CD1c-positive myeloid dendritic cell (primary cell): ENCODE data around the gene FCN3.
"Not testable (repeated sequence)": the region's sequence is repeated elsewhere in the genome, so short reads cannot be mapped to it uniquely, and the experiment has no call there.

Experiments used
- DNase-seq: peaks from one replicate; pipeline ENCODE4 v3.0.0-alpha.2; 2016; ENCODE audit errors: extremely low spot score

FCN3 gene

DNA sequence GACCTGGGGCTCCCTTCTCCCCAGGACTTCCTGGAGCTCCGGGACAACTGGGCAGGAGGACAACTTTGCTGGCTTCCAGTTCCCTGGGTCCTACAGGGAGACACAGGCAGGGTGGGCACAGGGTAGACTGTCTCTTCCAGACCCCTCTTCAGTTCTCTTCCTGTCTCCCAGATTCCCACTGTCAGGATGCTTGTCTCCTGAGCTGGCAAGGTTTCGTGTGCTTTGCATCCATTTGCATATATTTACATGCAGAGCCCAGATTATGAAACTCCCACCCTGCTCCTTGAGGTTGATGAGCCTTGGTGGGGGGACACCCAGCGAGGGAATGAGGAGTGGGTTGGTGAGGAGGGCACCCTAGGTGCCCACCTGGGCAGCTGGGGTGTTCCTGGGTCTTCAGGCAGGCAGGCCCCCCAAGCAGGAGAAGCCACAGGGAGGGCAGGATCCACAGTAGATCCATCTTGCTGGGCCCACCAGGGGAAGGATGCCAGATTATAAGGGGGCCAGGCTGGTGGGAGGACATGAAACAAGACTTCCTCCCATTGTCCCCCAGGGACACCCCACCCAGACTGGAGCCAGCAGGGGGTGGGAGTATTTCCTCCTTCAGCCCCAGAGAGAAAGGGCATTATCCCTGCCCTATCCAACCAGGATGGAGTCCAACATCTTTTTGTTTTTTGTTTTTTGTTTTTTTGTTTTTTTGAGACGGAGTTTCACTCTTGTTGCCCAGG, at the start of gene FCN3:
FCN3 (minus strand) TSS at position 463 of the 725 bp plus-strand sequence; CDS start at position 457, 6 bp downstream.
- DNase-seq, result no peak

- no peak for DNase-seq
These were observed 49.1 kb upstream of the FCN3 start for GRCh38 chr1:27423709-27424108.

GRCh38 chr1:27418326-27419185, 43.9 kb upstream of the FCN3 start:
- DNase-seq, result no peak

DNA sequence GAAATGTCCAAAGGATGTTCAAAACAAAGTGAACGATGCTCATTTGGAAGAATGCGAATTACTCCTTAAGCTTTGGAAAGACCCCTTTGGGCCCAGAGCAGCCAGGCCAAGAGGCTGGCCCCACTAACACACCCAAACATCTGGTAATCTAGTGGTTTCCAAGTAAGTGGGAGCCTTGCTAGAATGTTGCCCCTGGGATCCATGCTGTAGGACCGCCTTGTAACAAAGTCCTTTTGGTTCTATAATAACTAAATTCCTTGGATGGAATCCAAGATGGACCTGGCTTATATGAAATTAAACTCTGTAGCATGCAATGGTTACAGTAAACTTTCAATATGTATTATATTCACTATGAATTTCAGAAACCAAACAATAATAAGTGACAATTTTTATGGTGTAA, 43.1 kb upstream of the FCN3 start:
- DNase-seq, result no peak

GRCh38 chr1:27416387-27417111, 41.9 kb upstream of the FCN3 start:
- peak; percentile 63 for DNase-seq

GRCh38 chr1:27414091-27414490, 39.5 kb upstream of the FCN3 start:
- DNase-seq, result no peak

DNA sequence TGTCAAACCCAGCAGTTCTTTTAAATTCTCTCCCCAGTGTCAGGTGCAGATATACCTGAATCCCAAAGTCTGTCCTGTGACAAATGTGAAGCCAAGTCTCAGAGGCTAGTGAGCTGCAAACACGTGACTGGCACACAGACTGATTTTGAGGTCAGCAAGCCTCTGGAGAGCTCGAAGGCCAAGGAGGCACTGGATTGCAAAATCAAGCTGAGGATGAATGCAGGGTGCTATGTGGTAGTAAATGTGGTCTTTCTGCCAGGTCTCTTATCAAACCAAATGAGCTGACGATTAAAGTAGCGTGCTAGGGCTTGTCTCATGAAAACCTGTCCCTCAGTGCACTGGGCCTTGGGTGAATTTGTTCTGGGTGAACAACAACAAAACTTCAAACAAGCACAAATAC, 38.4 kb upstream of the FCN3 start:
- DNase-seq, result no peak

GRCh38 chr1:27412502-27412901, 37.9 kb upstream of the FCN3 start:
- DNase-seq, result no peak

- DNase-seq, result no peak
These were observed 36.1 kb upstream of the FCN3 start for GRCh38 chr1:27410709-27411108.

DNA sequence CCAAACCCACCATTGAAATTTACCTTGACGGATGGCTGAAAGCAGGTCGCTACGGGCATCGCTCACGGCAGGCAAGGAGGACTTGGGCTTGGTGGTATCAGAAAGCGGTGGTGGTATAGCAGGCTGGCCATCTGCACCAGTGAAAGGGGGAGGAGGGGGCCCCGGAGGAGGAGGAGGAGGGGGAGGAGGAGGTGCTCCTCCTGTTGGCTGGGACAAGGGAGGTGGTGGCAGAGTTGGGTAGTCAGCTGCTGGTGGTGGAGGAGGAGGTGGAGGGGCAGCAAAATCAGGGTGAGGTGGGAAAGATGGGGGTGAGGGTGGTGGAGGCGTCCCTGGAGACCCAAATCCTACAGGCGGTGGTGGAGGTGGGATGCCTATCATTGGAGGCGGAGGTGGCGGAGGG, 35.0 kb upstream of the FCN3 start:
- no peak for DNase-seq

- DNase-seq, result no peak
These were observed 33.5 kb upstream of the FCN3 start for GRCh38 chr1:27408151-27408550.

GRCh38 chr1:27406791-27407190, 32.2 kb upstream of the FCN3 start:
- not testable (repeated sequence) for DNase-seq

- no peak for DNase-seq
These were observed 31.7 kb upstream of the FCN3 start for GRCh38 chr1:27406362-27406680.

DNA sequence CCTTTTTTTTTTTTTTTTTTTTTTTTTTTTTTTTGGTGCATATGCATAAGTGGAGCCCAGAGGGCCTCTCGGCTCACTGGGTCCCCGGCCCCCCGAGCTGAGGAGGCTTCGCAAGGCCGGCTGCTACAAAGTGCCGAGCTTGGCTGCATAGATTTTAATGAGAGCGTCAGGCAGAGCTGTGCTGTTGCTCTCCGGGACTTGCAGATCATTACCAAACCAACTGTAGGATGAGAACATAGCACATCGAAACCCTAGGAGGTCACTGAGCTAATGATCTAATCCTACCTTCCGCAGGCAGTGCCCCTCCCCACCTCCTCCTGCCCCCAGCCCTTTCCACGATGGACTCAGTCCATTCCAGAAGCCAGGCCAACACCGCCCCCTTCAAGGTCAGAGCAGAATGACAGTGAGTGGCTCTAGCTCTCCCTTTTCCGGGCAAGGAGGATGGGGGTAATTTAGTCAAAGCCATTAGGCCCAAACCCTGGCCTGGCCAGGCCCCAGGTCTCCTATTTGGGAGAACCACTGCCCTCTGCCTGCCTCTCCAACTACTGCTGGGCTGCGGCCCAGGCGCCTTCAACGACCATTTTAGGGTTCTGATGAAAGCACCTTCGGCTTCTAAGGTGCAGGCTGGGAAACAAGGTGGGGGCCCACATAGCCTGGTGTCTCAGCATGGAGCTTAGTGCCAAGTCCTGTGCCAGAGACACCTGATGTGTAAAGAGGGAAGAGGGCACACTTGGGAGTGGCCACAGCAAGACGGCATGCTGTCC, 31.2 kb upstream of the FCN3 start:
- DNase-seq, result not testable (repeated sequence)

- DNase-seq, result no peak
These were observed 30.4 kb upstream of the FCN3 start for GRCh38 chr1:27405074-27405473.

GRCh38 chr1:27403931-27404330, 29.3 kb upstream of the FCN3 start:
- DNase-seq, result no peak

- DNase-seq, result peak; percentile 50
These were observed 28.6 kb upstream of the FCN3 start for GRCh38 chr1:27403065-27403726.

GRCh38 chr1:27402349-27402754, 27.7 kb upstream of the FCN3 start:
- peak; percentile 74 for DNase-seq

- no peak for DNase-seq
These were observed 26.3 kb upstream of the FCN3 start for GRCh38 chr1:27400963-27401341.

GRCh38 chr1:27400082-27400962, 25.7 kb upstream of the FCN3 start:
- no peak for DNase-seq
